ENCODE data around the gene SCN10A. TPM values are rescaled to one million over a fixed set of nuclear protein-coding genes. Genes with fewer than 3 reads are reported as not detected.

Gene SCN10A
- total RNA-seq, result not detected

DNA sequence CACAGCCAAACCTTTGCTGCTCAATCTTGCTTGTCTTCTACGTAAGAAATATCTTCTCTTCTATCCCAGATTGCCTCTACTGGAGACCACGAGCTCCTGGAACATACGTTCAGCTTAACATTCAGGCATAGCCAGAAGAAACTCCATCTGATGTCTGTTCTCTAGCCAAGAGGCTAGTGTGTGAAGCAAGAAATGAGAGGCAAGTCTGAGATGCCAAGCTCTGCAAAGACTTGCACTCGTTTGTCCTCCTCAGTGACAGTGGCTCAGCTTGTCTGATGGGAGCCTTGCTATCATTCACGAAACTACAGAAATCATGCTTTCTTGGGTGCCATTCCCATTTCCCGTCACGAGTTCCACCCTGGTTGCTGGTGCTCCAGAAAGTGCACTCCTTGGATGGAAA lies at the start of gene SCN10A:
TSS of gene SCN10A (minus strand) at position 192 of the 400 bp plus-strand sequence. CDS start 22,207 bp downstream, outside the sequence.
- Histone ChIP-seq H3K36me3 (no peaks in the 10 kb centered on the region), H3K27ac (replicated peaks in 1 of 4) (no peak within 1 kb of the TSS), H3K27me3 (peaks cover 0 to 4% (median 0%) of the 10 kb centered on the region in 4 donors), H3K4me1 (no peaks in the 10 kb centered on the region), H3K4me3 (no peak within 1 kb of the TSS), H3K9me3 (no peaks in the 10 kb centered on the region)
- intact Hi-C loops (cut with DNase I), result no loop called here
- DNase-seq (ENCODE audit: extremely low spot score), result peak; percentile 82
- no peak for TF ChIP-seq POLR2A (IDR thresholded peaks at IDR 0.05; ENCODE audit: low read depth)
- TF ChIP-seq, protein P1, sequence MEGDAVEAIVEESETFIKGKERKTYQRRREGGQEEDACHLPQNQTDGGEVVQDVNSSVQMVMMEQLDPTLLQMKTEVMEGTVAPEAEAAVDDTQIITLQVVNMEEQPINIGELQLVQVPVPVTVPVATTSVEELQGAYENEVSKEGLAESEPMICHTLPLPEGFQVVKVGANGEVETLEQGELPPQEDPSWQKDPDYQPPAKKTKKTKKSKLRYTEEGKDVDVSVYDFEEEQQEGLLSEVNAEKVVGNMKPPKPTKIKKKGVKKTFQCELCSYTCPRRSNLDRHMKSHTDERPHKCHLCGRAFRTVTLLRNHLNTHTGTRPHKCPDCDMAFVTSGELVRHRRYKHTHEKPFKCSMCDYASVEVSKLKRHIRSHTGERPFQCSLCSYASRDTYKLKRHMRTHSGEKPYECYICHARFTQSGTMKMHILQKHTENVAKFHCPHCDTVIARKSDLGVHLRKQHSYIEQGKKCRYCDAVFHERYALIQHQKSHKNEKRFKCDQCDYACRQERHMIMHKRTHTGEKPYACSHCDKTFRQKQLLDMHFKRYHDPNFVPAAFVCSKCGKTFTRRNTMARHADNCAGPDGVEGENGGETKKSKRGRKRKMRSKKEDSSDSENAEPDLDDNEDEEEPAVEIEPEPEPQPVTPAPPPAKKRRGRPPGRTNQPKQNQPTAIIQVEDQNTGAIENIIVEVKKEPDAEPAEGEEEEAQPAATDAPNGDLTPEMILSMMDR (IDR thresholded peaks at IDR 0.05), result no peak
- TF ChIP-seq POLR2AphosphoS5 (IDR thresholded peaks at IDR 0.05), result no peak
- no peak for TF ChIP-seq EP300 (IDR thresholded peaks at IDR 0.05)
- WGBS, result 78% methylated on average over 7 of the region's 7 CpGs

DNA sequence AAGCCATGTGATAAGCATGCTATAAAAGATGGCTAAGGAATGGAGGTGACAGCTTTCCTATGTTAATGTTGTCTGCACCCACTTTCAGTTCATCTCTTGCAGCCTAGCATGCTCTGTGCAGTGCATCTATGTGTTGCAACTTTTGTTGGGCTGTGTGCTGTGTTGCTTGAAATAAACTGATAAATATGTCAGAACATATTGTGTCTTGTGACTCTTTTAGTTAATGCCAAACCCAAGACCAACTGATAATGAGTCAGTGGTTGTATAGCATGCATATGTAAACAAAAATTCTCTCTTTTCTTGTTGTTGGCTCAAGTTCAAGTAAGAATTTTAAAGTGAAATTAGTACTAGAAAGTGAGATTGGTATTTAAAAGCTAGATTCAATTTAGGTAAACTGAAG lies 37.0 kb upstream of the SCN10A start:
- no peak for DNase-seq (ENCODE audit: extremely low spot score)
- TF ChIP-seq, protein P1 (IDR thresholded peaks at IDR 0.05), result no peak
- no peak for TF ChIP-seq POLR2AphosphoS5 (IDR thresholded peaks at IDR 0.05)
- no peak for TF ChIP-seq EP300 (IDR thresholded peaks at IDR 0.05)
- TF ChIP-seq POLR2A (IDR thresholded peaks at IDR 0.05; ENCODE audit: low read depth), result no peak
- Histone ChIP-seq H3K36me3 (no peaks in the 10 kb centered on the region), H3K27me3 (no peaks in the 10 kb centered on the region), H3K9me3 (peaks cover 0 to 3% (median 0%) of the 10 kb centered on the region in 4 donors), H3K4me1 (no peaks in the 10 kb centered on the region), H3K4me3 (no peak overlapping the region), H3K27ac (replicated peaks in 1 of 4) (no peak overlapping the region)
- intact Hi-C loops (cut with DNase I), result no loop called here

DNA sequence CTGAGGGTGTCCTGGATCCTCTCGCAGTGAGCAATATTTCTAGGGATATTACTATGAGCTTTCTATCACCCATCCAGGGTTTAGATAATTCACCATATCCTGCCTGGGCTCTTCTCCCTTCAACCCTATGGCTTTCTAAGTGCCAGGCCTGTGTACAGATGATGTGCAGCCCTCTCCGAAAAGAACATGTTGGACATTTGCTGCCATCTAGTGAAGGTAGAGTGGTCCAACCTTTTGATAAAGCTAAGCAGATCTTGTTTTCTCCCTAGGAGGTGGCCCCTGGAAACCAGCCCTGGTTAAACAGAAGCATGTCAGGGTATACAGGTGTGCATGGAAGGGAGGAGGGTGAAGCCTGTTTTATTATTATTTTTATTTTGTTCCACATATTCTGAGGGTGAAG lies 27.9 kb upstream of the SCN10A start:
- intact Hi-C loops (cut with DNase I), result no loop called here
- H3K27me3 ChIP-seq, result peaks cover 0 to 3% (median 0%) of the 10 kb centered on the region in 4 donors
- no peaks in the 10 kb centered on the region for H3K9me3 ChIP-seq
- peak; percentile 78 for DNase-seq (ENCODE audit: extremely low spot score)
- WGBS, result 57% methylated on average over 2 of the region's 2 CpGs
- no peak overlapping the region for H3K4me3 ChIP-seq
- no peaks in the 10 kb centered on the region for H3K4me1 ChIP-seq
- no peaks in the 10 kb centered on the region for H3K36me3 ChIP-seq
- no peak overlapping the region for H3K27ac ChIP-seq (replicated peaks in 1 of 4)
- TF ChIP-seq, protein P1 (IDR thresholded peaks at IDR 0.05), result peak in 2 of 3 experiments; percentile 13 to 24
- no peak for TF ChIP-seq EP300 (IDR thresholded peaks at IDR 0.05)

DNA sequence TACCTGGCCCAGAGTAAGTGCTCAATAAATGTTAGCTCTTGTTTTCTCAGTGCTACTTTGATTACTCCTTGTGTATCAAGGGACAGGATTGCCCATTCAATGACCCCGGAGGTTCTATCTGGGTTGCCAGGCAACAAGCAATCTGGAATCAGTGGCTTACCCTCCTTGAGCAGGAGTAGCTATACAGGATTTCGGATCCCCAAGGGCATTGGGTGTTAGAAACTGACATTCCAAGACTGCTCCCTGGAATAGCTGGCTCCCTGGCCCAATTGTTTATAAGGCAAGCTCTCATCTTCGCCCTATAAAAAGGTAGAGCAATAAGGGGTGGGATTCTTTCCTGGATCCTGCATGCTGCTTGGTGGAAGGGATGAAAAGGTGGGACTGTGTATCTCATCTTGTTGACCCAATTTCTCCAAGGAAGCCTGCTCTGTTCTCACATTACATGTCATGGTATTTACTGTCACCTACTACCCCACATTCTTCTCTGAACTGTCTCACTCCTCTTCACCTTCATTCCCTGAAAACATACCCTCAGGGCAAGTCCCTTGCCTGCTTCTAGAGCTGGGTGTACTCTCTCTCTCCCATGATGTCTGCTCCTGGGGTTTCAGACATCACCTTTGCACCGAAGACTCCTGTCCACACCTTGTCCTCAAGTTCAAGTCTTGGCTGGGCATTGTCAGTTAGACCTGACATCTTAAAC lies 26.4 kb upstream of the SCN10A start:
- no peaks in the 10 kb centered on the region for H3K4me1 ChIP-seq
- H3K27ac ChIP-seq (replicated peaks in 1 of 4), result no peak overlapping the region
- WGBS, result 73% methylated on average over 4 of the region's 4 CpGs
- intact Hi-C loops (cut with DNase I), result no loop called here
- no peak overlapping the region for H3K4me3 ChIP-seq
- H3K36me3 ChIP-seq, result no peaks in the 10 kb centered on the region
- TF ChIP-seq, protein P1 (IDR thresholded peaks at IDR 0.05), result no peak
- TF ChIP-seq POLR2A (IDR thresholded peaks at IDR 0.05; ENCODE audit: low read depth), result no peak
- no peak for TF ChIP-seq EP300 (IDR thresholded peaks at IDR 0.05)
- no peak for TF ChIP-seq POLR2AphosphoS5 (IDR thresholded peaks at IDR 0.05)
- DNase-seq (ENCODE audit: extremely low spot score), result peak; percentile 80
- no peaks in the 10 kb centered on the region for H3K9me3 ChIP-seq
- peaks cover 0 to 3% (median 0%) of the 10 kb centered on the region in 4 donors for H3K27me3 ChIP-seq

DNA sequence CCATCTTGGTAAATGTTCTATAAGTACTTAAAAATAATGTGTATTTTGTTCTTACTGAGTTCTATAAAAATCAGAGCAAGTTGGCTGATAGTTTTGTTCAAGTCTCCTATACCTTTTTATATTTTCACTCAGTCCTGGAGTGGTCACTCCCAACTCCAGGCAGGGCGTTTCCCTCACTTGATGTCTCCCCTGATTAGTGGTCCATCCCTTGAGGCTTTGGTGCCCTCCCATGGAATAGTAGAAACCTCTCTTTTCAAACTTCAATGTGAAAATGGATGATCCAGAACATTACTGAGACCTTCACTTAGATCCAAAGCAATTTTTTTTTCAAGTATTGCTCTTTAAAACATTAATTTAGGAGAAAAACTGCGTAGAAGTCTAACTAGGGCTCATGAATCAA lies 25.0 kb upstream of the SCN10A start:
- WGBS, result 64% methylated on average over 2 of the region's 2 CpGs
- H3K4me3 ChIP-seq, result no peak overlapping the region
- H3K4me1 ChIP-seq, result no peaks in the 10 kb centered on the region
- H3K9me3 ChIP-seq, result no peaks in the 10 kb centered on the region
- TF ChIP-seq, protein P1 (IDR thresholded peaks at IDR 0.05), result no peak
- TF ChIP-seq POLR2A (IDR thresholded peaks at IDR 0.05; ENCODE audit: low read depth) (no peak), EP300 (IDR thresholded peaks at IDR 0.05) (no peak), POLR2AphosphoS5 (IDR thresholded peaks at IDR 0.05) (no peak)
- peaks cover 0 to 3% (median 0%) of the 10 kb centered on the region in 4 donors for H3K27me3 ChIP-seq
- H3K27ac ChIP-seq (replicated peaks in 1 of 4), result no peak overlapping the region
- intact Hi-C loops (cut with DNase I), result no loop called here
- no peaks in the 10 kb centered on the region for H3K36me3 ChIP-seq
- DNase-seq (ENCODE audit: extremely low spot score), result peak; percentile 60
